ENCODE results near the gene UCKL1. TPM values are rescaled to one million over a fixed set of nuclear protein-coding genes. Genes with fewer than 3 reads are reported as not detected.

UCKL1 gene
- total and polyA plus RNA-seq, 12 donors: 12.1 to 101 (median 37.8) TPM

GRCh38 chr20:63942250-63942951, 13.8 kb downstream of the UCKL1 start:
- Histone ChIP-seq H3K27ac (peak overlapping the region in 1 of 5 donors; percentile 65), H3K9me3 (replicated peaks in 1 of 3) (no peaks in the 10 kb centered on the region), H3K27me3 (no peaks in the 10 kb centered on the region), H3K36me3 (replicated peaks in 1 of 2) (peaks cover 0 to 56% of the 10 kb centered on the region in 2 donors), H3K4me3 (no peak overlapping the region), H3K4me1 (replicated peaks in 1 of 2) (peaks cover 6 to 8% of the 10 kb centered on the region in 2 donors)
- peak in 2 of 7 donors; percentile 24 to 32 for DNase-seq
- TF ChIP-seq CTCF (IDR thresholded peaks at IDR 0.05): no peak
- no peak for TF ChIP-seq POLR2A (IDR thresholded peaks at IDR 0.05)
- WGBS, 4 donors: 59 to 70% (median 67%) methylated on average over 26 to 30 of the region's 30 CpGs
- intact Hi-C loops (cut with DNase I): no loop called here

GRCh38 chr20:63941282-63942081, 14.7 kb downstream of the UCKL1 start:
- intact Hi-C loops (cut with DNase I): no loop called here
- Histone ChIP-seq H3K4me3 (no peak overlapping the region), H3K27me3 (no peaks in the 10 kb centered on the region), H3K4me1 (replicated peaks in 1 of 2) (no peaks in the 10 kb centered on the region), H3K36me3 (replicated peaks in 1 of 2) (peaks cover 0 to 58% of the 10 kb centered on the region in 2 donors), H3K9me3 (replicated peaks in 1 of 3) (no peaks in the 10 kb centered on the region), H3K27ac (peak overlapping the region in 1 of 5 donors; percentile 52)
- DNase-seq: peak in 4 of 7 donors; percentile 36 to 74 (median 60)
- TF ChIP-seq CTCF (IDR thresholded peaks at IDR 0.05): no peak
- no peak for TF ChIP-seq POLR2A (IDR thresholded peaks at IDR 0.05)
- WGBS, 4 donors: 63 to 80% (median 72%) methylated on average over 21 to 35 of the region's 39 CpGs

GRCh38 chr20:63940472-63941266, 15.5 kb downstream of the UCKL1 start:
- WGBS, 4 donors: 89 to 94% (median 92%) methylated on average over 23 to 58 of the region's 58 CpGs
- H3K27me3 ChIP-seq: no peaks in the 10 kb centered on the region
- H3K4me1 ChIP-seq (replicated peaks in 1 of 2): no peaks in the 10 kb centered on the region
- no peak overlapping the region for H3K4me3 ChIP-seq
- H3K36me3 ChIP-seq (replicated peaks in 1 of 2): peaks cover 0 to 59% of the 10 kb centered on the region in 2 donors
- no peaks in the 10 kb centered on the region for H3K9me3 ChIP-seq (replicated peaks in 1 of 3)
- no peak overlapping the region for H3K27ac ChIP-seq
- peak in 1 of 7 donors; percentile 17 for DNase-seq
- TF ChIP-seq POLR2A (IDR thresholded peaks at IDR 0.05) (no peak), CTCF (IDR thresholded peaks at IDR 0.05) (no peak)
- intact Hi-C loops (cut with DNase I): no loop called here

GRCh38 chr20:63940071-63940471, 16.1 kb downstream of the UCKL1 start:
- no peaks in the 10 kb centered on the region for H3K9me3 ChIP-seq (replicated peaks in 1 of 3)
- no peaks in the 10 kb centered on the region for H3K4me1 ChIP-seq (replicated peaks in 1 of 2)
- WGBS, 4 donors: 86 to 89% (median 88%) methylated on average over 7 to 23 of the region's 23 CpGs
- TF ChIP-seq POLR2A (IDR thresholded peaks at IDR 0.05): no peak
- TF ChIP-seq CTCF (IDR thresholded peaks at IDR 0.05): no peak
- no peak overlapping the region for H3K27ac ChIP-seq
- intact Hi-C loops (cut with DNase I): no loop called here
- H3K4me3 ChIP-seq: no peak overlapping the region
- no peaks in the 10 kb centered on the region for H3K27me3 ChIP-seq
- DNase-seq: no peak
- H3K36me3 ChIP-seq (replicated peaks in 1 of 2): peaks cover 0 to 57% of the 10 kb centered on the region in 2 donors
